RWPE1 (cell line): Measurements from ENCODE around the gene SMIM28.

Experiments
- CTCF ChIA-PET: fragments of 350-600 bp; sonication (Branson Sonifier 250); formaldehyde crosslinking; extraction: SDS; loops from one replicate; lab custom pipeline; 2021; lab: Yijun Ruan, JAX
- POLR2A ChIA-PET: fragments of 400-600 bp; formaldehyde crosslinking; extraction: SDS; loops from one replicate; lab custom pipeline; 2020; ENCODE audit warnings: antibody characterized with exemption; ENCODE audit not compliant: low non-redundant PET; lab: Yijun Ruan, JAX
- DNase-seq: peaks from one replicate; pipeline ENCODE4 v3.0.0; 2012; ENCODE audit warnings: low spot score
- H3K27ac ChIP-seq: fragments of 450-650 bp; 2 replicates; pipeline ENCODE4 v1.5.1; 2017
- TF ChIP-seq, protein P1 (sequence below): fragments of 450-650 bp; conservative IDR thresholded peaks from 2 replicates; pipeline ENCODE4 v1.5.1; 2017; ENCODE audit warnings: low read depth, mild to moderate bottlenecking

The SMIM28 gene

DNA sequence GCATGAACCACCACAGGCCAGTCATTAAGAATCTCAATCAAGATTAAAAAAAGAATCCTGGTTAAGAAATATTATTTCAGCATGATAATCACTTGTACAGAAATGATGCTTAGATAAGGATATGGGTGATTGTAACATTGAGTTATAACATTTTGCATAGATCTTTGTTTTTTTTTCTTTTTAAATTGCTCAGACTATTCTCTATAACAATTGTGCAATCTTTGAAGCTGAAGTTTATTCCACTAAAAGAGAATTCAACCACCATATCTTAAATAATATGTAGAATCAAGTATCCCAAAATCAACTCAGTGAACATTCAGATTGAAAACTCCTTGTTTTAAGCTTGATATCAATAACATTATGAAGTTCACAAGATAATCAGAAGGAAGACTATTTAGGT lies 663 bp upstream of the SMIM28 start:
- ChIA-PET CTCF (interaction anchor here (0.7 kb wide), 1 partner anchor 222 kb away, joined by 4 read pairs; no protein-coding TSS in a partner anchor), POLR2A (no interaction called here)
- no peak for DNase-seq
- H3K27ac ChIP-seq: no peak overlapping the region
- TF ChIP-seq, protein P1, sequence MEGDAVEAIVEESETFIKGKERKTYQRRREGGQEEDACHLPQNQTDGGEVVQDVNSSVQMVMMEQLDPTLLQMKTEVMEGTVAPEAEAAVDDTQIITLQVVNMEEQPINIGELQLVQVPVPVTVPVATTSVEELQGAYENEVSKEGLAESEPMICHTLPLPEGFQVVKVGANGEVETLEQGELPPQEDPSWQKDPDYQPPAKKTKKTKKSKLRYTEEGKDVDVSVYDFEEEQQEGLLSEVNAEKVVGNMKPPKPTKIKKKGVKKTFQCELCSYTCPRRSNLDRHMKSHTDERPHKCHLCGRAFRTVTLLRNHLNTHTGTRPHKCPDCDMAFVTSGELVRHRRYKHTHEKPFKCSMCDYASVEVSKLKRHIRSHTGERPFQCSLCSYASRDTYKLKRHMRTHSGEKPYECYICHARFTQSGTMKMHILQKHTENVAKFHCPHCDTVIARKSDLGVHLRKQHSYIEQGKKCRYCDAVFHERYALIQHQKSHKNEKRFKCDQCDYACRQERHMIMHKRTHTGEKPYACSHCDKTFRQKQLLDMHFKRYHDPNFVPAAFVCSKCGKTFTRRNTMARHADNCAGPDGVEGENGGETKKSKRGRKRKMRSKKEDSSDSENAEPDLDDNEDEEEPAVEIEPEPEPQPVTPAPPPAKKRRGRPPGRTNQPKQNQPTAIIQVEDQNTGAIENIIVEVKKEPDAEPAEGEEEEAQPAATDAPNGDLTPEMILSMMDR: no peak

DNA sequence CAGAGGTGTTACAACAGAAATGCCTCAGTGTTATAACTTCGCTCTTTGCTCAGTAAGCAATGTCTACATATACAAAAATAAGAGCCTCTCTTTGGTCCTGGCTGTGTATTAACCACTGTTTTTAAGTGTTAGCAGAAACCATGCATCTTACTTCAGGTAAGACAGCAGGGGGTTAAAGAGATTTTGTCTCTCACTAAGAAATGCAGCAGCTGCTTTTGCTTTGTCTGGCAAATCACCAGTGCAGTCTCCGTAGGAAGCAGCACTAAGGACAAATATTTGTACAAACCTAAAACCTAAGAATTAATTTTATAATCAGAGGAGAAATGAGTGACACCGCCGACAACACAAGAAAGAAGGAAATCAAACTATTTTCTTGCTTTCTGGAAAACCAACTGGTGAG lies 758 bp downstream of the SMIM28 start:
- ChIA-PET CTCF (no interaction called here), POLR2A (no interaction called here)
- no peak overlapping the region for H3K27ac ChIP-seq
- DNase-seq: no peak
- TF ChIP-seq, protein P1: no peak

DNA sequence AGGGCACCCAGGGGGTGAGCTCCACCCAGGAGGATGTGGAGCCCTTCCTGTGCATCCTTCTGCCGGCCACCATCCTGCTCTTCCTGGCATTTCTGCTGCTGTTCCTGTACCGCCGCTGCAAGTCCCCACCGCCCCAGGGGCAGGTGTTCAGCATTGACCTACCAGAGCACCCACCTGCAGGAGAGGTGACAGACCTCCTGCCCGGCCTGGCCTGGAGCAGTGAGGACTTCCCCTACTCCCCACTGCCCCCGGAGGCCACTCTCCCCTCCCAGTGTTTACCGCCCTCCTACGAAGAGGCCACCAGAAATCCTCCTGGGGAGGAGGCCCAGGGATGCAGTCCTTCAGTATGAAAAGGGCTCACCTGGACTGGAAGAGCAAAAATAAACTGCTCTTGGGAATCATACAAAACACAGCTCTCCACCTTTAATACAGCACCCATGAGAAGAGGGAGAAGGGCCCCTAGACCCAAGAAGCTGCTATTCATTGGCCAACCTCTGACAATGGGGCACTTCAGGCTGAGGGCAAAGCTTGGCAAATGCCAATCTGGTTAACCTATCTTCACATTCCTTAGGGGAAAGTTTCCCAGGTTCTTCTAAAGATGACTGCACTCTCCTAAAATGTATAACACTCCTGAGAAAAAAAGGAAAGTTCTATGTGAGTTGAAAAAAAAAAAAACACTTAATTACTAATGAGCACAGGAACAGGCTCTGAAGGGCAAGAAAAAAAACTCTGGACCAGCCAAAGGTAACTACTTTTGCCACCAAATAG lies 5.0 kb downstream of the SMIM28 start:
- H3K27ac ChIP-seq: no peak overlapping the region
- ChIA-PET POLR2A (no interaction called here), CTCF (interaction anchor here (0.6 to 0.7 kb wide), 2 partner anchors 22 to 60 kb away, joined by 3 read pairs; no protein-coding TSS in a partner anchor)
- DNase-seq: no peak
- TF ChIP-seq, protein P1: no peak

DNA sequence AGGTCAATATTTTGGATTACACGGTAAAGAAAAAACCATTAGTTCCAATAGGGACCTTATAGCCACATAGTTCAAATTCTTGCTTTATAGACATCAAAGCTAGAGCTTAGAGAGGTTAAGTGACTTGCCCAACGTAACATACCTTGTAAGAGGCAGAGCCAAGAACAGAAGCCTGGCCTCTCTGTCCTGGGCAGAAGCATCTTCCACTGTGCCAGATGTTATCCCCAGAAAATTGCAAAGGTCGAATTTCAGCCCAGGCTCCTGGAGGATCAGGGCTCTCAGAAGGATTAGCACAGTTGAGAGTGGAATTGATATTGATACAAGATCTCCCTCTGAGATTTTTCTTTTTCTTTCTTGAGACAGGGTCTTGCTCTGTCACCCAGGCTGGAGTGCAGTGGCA lies 6.1 kb downstream of the SMIM28 start:
- H3K27ac ChIP-seq: no peak overlapping the region
- no peak for DNase-seq
- CTCF ChIA-PET: interaction anchor here (0.6 kb wide), 1 partner anchor 933 kb away, joined by 3 read pairs; no protein-coding TSS in a partner anchor

DNA sequence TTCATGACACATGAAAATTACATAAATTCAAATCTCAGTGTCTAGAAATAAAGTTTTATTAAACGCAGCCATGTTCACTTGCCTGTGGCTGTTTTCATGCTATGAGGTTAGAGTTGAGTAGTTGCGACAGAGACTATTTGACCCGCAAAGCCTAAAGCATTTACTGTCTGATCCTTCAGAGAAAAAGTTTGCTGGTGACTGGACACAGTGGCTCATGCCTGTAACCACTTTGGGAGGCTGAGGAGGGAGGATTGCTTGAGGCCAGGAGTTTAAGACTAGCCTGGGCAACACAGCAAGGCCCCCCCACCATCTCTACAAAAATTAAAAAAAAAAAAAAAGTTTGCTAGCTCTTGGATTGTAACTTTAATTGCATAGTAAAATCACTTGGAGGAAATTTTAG lies 9.2 kb downstream of the SMIM28 start:
- CTCF ChIA-PET: no interaction called here
- DNase-seq: no peak
- TF ChIP-seq, protein P1: no peak
- no peak overlapping the region for H3K27ac ChIP-seq
- POLR2A ChIA-PET: no interaction called here

More for the DNA sequence above, 6.1 kb downstream of the SMIM28 start:
- POLR2A ChIA-PET: no interaction called here
- TF ChIP-seq, protein P1: no peak

DNA sequence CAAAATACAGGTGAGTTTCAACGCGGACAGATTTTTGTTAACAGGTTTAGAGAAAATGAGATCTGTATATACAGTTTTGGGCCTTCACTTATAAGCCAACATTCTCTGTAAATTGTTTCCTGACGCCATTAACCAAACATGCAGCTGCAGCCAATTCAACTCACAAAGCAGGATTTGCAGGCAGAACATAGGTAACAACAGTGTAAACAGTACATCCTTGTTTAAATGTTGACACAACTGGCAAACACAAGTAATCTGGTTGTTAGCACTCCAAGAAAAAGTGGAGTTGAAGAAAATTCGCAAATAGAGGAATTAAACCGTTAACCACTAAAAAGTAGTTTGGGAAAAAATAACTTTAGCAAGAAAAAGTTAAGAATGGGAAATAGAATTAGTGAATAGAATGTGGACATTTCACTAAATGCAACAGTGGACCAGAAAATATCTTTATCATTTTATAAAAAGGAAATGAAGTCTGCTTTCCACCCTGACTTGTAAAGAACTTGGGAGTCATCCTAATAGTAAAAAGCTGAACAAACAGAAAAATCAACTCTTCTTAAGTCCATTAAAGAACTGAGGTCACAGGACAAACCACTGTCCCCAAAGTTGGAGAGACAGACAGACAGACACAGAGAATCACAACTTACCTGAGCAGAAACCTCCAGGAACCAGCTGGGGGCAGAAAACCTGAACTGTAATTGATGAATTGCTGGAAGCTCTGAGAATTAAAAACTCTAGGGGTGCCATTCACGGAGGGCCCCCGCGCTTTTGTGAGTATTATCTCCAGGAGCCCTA lies 10.1 kb downstream of the SMIM28 start:
- POLR2A ChIA-PET: no interaction called here
- TF ChIP-seq, protein P1: no peak
- no peak overlapping the region for H3K27ac ChIP-seq
- no peak for DNase-seq
- CTCF ChIA-PET: no interaction called here
